HG02763 (cell line): Measurements from ENCODE around the gene ARHGAP21.
"Not testable (repeated sequence)": the region's sequence is repeated elsewhere in the genome, so short reads cannot be mapped to it uniquely, and the experiment has no call there.

Experiments used
- ATAC-seq: cut with Tn5 transposase; IDR thresholded peaks from one replicate; pipeline ENCODE4 v1.9.1; 2021; ENCODE audit warnings: mild to moderate bottlenecking, moderate library complexity; ENCODE audit not compliant: unreplicated experiment

Gene ARHGAP21

GRCh38 chr10:24723788-24724380 is at the start of gene ARHGAP21:
TSS of gene ARHGAP21 (minus strand) at chr10:24723887. CDS start at chr10:24721899, 1,988 bp downstream.
- ATAC-seq, result peak; percentile 3

- no peak for ATAC-seq
Measured at GRCh38 chr10:24771943-24772694, 48.4 kb upstream of the ARHGAP21 start.

GRCh38 chr10:24764991-24765390 is 41.3 kb upstream of the ARHGAP21 start:
- not testable (repeated sequence) for ATAC-seq

GRCh38 chr10:24762966-24763623 is 39.4 kb upstream of the ARHGAP21 start:
- ATAC-seq, result no peak

- no peak for ATAC-seq
Measured at GRCh38 chr10:24762161-24762924, 38.7 kb upstream of the ARHGAP21 start.

- ATAC-seq, result no peak
Measured at GRCh38 chr10:24759672-24760071, 36.0 kb upstream of the ARHGAP21 start.

- not testable (repeated sequence) for ATAC-seq
Measured at GRCh38 chr10:24758254-24758653, 34.6 kb upstream of the ARHGAP21 start.

GRCh38 chr10:24756283-24756682 is 32.6 kb upstream of the ARHGAP21 start:
- no peak for ATAC-seq

- ATAC-seq, result no peak
Measured at GRCh38 chr10:24751716-24752115, 28.0 kb upstream of the ARHGAP21 start.

GRCh38 chr10:24750695-24751094 is 27.0 kb upstream of the ARHGAP21 start:
- no peak for ATAC-seq

- no peak for ATAC-seq
Measured at GRCh38 chr10:24748214-24748613, 24.5 kb upstream of the ARHGAP21 start.

- no peak for ATAC-seq
Measured at GRCh38 chr10:24744946-24745345, 21.3 kb upstream of the ARHGAP21 start.

- ATAC-seq, result no peak
Measured at GRCh38 chr10:24740714-24741113, 17.0 kb upstream of the ARHGAP21 start.

GRCh38 chr10:24737001-24737400 is 13.3 kb upstream of the ARHGAP21 start:
- no peak for ATAC-seq

GRCh38 chr10:24731942-24732341 is 8.3 kb upstream of the ARHGAP21 start:
- ATAC-seq, result no peak

GRCh38 chr10:24730811-24731210 is 7.1 kb upstream of the ARHGAP21 start:
- ATAC-seq, result no peak

- no peak for ATAC-seq
Measured at GRCh38 chr10:24727786-24728185, 4.1 kb upstream of the ARHGAP21 start.

GRCh38 chr10:24726626-24727025 is 2.9 kb upstream of the ARHGAP21 start:
- no peak for ATAC-seq

- ATAC-seq, result not testable (repeated sequence)
Measured at GRCh38 chr10:24726029-24726428, 2.3 kb upstream of the ARHGAP21 start.

- ATAC-seq, result peak; percentile 81
Measured at GRCh38 chr10:24724381-24725228, 918 bp upstream of the ARHGAP21 start.
